PC-9 (cell line): ENCODE results near the gene CASKIN1. TPM values are rescaled to one million over a fixed set of nuclear protein-coding genes. Genes with fewer than 3 reads are reported as not detected.
A peak's percentile ranks its signal among the peaks of the same experiment; 100 is the strongest.

Experiments
- BruUV-seq: library from RNA; stranded (reverse); fragments of 400-500 nt; replicated peaks from 2 replicates; lab custom pipeline; 2021; lab: Mats Ljungman, UMichigan
- CTCF ChIA-PET: fragments of 300-600 bp; sonication (Branson Sonifier 250); formaldehyde crosslinking; loops from one replicate; lab custom pipeline; 2022; ENCODE audit warnings: antibody characterized with exemption; lab: Charles Lee
- POLR2A ChIA-PET: fragments of 300-600 bp; sonication (Branson Sonifier 250); formaldehyde crosslinking; loops from one replicate; lab custom pipeline; 2022; ENCODE audit warnings: antibody characterized with exemption; ENCODE audit not compliant: unreplicated experiment; lab: Charles Lee
- DNase-seq, 2 experiments: peaks; one replicate each; pipeline versions ENCODE4 v3.0.0 to v3.0.0-alpha.2; 2015 to 2022; ENCODE audit warnings: mixed read lengths in 1 of 2
- H2AFZ ChIP-seq: fragments of 200-600 bp; sonication (generic); 2 replicates; pipeline ENCODE4 v1.8.1; 2017; ENCODE audit warnings: antibody characterized with exemption
- H3F3A ChIP-seq: fragments of 200-600 bp; sonication (generic); 2 replicates; pipeline ENCODE4 v1.8.1; 2017; ENCODE audit warnings: antibody characterized with exemption, mild to moderate bottlenecking, low read depth; ENCODE audit not compliant: insufficient read depth
- H3K27ac ChIP-seq: fragments of 200-600 bp; sonication (generic); 2 replicates; pipeline ENCODE4 v1.6.1; 2016; ENCODE audit warnings: mixed run types
- H3K27me3 ChIP-seq: fragments of 200-600 bp; sonication (generic); 2 replicates; pipeline ENCODE4 v1.6.1; 2016; ENCODE audit warnings: low read depth, mixed run types; ENCODE audit not compliant: insufficient read depth
- H3K36me3 ChIP-seq: fragments of 200-600 bp; sonication (generic); 2 replicates; pipeline ENCODE4 v1.6.1; 2016; ENCODE audit warnings: low read depth, mixed run types
- H3K4me1 ChIP-seq: fragments of 200-600 bp; sonication (generic); replicated peaks from 2 replicates; pipeline ENCODE4 v1.6.1; 2016; ENCODE audit warnings: mixed run types; ENCODE audit not compliant: insufficient read depth
- H3K4me2 ChIP-seq: fragments of 200-600 bp; sonication (generic); 2 replicates; pipeline ENCODE4 v1.6.1; 2017; ENCODE audit warnings: mixed run types
- H3K4me3 ChIP-seq: fragments of 200-600 bp; sonication (generic); 2 replicates; pipeline ENCODE4 v1.6.1; 2016; ENCODE audit warnings: mixed run types
- H3K79me2 ChIP-seq: fragments of 200-600 bp; sonication (generic); 2 replicates; pipeline ENCODE4 v1.6.1; 2017; ENCODE audit warnings: low read depth, mixed run types
- H3K9me2 ChIP-seq: fragments of 200-600 bp; sonication (generic); 2 replicates; pipeline ENCODE4 v1.8.1; 2017; ENCODE audit warnings: mild to moderate bottlenecking; ENCODE audit not compliant: insufficient read depth
- H3K9me3 ChIP-seq: fragments of 200-600 bp; sonication (generic); 2 replicates; pipeline ENCODE4 v1.8.1; 2016; ENCODE audit warnings: low read depth; ENCODE audit not compliant: insufficient read depth
- H4K20me1 ChIP-seq: fragments of 200-600 bp; sonication (generic); 2 replicates; pipeline ENCODE4 v1.8.1; 2017; ENCODE audit not compliant: insufficient read depth
- CTCF ChIP-seq: fragments of 200-600 bp; sonication (generic); conservative IDR thresholded peaks from 2 replicates; pipeline ENCODE4 v1.6.1; 2017; ENCODE audit warnings: mixed run types, antibody characterized with exemption, mild to moderate bottlenecking, moderate library complexity
- EZH2 ChIP-seq: fragments of 200-600 bp; sonication (generic); IDR thresholded peaks from 2 replicates; pipeline ENCODE4 v1.8.0; 2017; ENCODE audit warnings: antibody characterized with exemption, low read depth
- intact Hi-C: fragments of 100-400 bp; cut with micrococcal nuclease; formaldehyde crosslinking; loops from one replicate; pipeline ENCODE4 v1.10.0; 2022; ENCODE audit not compliant: unreplicated experiment
- total RNA-seq: library from RNA; stranded (reverse); gene quantifications from 2 replicates; pipeline ENCODE4 v1.2.3, GENCODE V29; 2021

Gene CASKIN1
- total RNA-seq, 1 experiment from 2014 or later, result 2.1 TPM

DNA sequence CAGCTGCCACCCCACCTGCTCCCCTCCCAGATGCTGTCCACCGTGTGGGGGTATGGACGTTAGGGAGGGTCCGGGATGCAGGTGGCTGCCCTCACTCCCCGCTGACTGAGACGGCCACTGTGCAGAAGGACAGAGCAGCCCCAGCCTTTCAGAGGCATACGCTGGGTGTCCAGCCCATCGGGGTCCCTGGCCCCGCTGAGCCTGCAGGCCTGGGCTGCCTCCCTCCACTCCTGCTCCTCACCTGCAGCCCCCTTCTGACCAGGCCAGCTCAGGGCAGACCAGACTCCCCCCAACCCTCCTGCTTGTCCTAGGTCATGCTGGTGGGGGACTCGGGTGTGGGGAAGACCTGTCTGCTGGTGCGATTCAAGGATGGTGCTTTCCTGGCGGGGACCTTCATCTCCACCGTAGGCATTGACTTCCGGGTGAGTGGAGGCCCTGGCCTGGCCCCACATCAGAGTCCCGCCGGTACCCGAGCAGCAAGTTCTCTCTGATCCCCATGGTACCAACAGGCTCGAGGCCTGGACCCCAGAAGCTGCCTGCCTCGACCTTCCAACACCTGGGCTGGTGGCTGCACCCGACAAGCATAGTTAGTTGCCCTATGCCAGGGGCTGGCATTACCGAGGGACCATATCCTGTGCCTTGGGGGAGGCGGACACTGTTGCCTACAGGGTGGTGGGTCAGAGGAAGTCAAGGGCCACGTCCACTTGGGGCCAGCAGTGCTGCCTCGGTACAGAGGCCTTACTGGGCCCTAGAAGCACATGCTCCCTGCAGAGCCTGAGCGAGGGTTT lies 46.6 kb downstream of the CASKIN1 start:
- H4K20me1 ChIP-seq, result peaks cover 45% of the 10 kb centered on the region
- peaks cover 34% of the 10 kb centered on the region for H3K4me1 ChIP-seq
- CTCF ChIA-PET, result no interaction called here
- intact Hi-C loops, result loop anchor here (2.0 to 10.0 kb wide), 4 partner anchors 58 to 368 kb away; partner anchors contain the start of genes NUBP2 and SPSB3
- peak overlapping the region; percentile 18; the same call in 1 of the 2 replicates for H3K27ac ChIP-seq
- no TSS peak for BruUV-seq
- H3K27me3 ChIP-seq, result no peaks in the 10 kb centered on the region
- no peak overlapping the region for H2AFZ ChIP-seq
- no peaks in the 10 kb centered on the region for H3K9me2 ChIP-seq
- peak in 1 of 2 experiments; percentile 34 for DNase-seq
- peak overlapping the region; percentile 68 for H3K4me3 ChIP-seq
- H3F3A ChIP-seq, result peaks cover 64% of the 10 kb centered on the region
- no peaks in the 10 kb centered on the region for H3K9me3 ChIP-seq
- no peak for TF ChIP-seq CTCF
- no peak for TF ChIP-seq EZH2
- H3K4me2 ChIP-seq, result peak overlapping the region; percentile 82
- POLR2A ChIA-PET, result interaction anchor here (0.6 kb wide), 1 partner anchor 118 kb away, joined by 4 read pairs; no protein-coding TSS in a partner anchor
- peaks cover 27% of the 10 kb centered on the region for H3K36me3 ChIP-seq
- peaks cover 43% of the 10 kb centered on the region for H3K79me2 ChIP-seq

DNA sequence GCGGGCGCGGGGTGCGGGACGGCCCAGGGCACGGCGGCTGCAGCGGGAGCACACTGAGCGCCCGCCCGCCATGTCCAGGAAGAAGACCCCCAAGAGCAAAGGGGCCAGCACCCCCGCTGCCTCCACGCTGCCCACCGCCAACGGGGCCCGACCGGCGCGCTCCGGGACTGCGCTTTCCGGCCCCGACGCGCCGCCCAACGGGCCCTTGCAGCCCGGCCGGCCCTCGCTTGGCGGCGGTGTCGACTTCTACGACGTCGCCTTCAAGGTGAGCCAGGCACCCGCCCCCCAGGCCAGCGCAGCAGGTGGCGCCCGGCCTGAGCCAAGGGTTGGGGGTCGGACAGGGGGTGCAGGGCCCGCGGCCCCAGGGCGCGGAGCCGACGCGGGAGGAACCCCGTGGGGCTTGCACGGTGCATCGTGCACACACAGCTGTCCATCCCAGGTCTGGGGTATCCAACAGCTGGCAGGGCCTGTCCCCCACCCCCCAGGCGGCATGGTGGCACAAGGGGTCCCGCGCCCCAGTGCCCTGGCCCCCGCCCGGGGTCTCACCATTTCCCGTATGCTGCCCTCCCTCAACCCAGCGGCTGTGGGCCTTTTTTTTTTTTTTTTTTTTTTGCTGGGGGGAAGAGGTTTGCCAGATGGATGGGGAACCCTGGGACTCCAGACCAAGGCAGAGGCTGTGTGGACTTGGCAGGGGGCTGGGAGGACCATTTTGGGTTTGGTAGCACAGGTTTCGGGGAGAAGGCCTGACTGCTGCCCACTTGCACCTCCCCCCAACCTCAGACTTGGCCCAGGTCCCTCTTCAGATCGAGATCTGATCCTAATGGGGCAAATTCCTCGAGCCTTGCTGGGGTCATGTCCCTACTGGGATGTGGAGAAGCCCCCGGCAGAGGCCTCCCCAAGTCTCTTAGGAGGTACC lies 47.4 kb downstream of the CASKIN1 start:
- POLR2A ChIA-PET, result interaction anchor here (0.5 kb wide), 1 partner anchor 205 kb away, joined by 3 read pairs; no protein-coding TSS in a partner anchor
- H4K20me1 ChIP-seq, result peaks cover 42% of the 10 kb centered on the region
- no peak for TF ChIP-seq CTCF
- TF ChIP-seq EZH2, result no peak
- peak overlapping the region; percentile 68 for H3K4me3 ChIP-seq
- H3K9me3 ChIP-seq, result no peaks in the 10 kb centered on the region
- intact Hi-C loops, result loop anchor here (2.0 to 10.0 kb wide), 3 partner anchors 57 to 284 kb away; no protein-coding TSS in a partner anchor
- H3K4me1 ChIP-seq, result peaks cover 34% of the 10 kb centered on the region
- peak; percentile 46 to 51 for DNase-seq
- CTCF ChIA-PET, result no interaction called here
- no peak overlapping the region for H2AFZ ChIP-seq
- peaks cover 19% of the 10 kb centered on the region for H3K36me3 ChIP-seq
- peak overlapping the region; percentile 27; the same call in 1 of the 2 replicates for H3K27ac ChIP-seq
- H3F3A ChIP-seq, result peaks cover 55% of the 10 kb centered on the region
- H3K9me2 ChIP-seq, result no peaks in the 10 kb centered on the region
- peak overlapping the region; percentile 82 for H3K4me2 ChIP-seq
- H3K79me2 ChIP-seq, result peaks cover 35% of the 10 kb centered on the region
- BruUV-seq, result TSS peak; percentile 30
- H3K27me3 ChIP-seq, result no peaks in the 10 kb centered on the region
